Frontal cortex (tissue), 1 donor: ENCODE data around the gene TNFSF8. TPM values are rescaled to one million over a fixed set of nuclear protein-coding genes. Genes with fewer than 3 reads are reported as not detected.

ENCODE experiments used
- total RNA-seq: library from RNA; depleted of rRNA; stranded (reverse); fragments of >200 nt; gene quantifications from one replicate; pipeline ENCODE4 v1.2.3, GENCODE V29; 2014

The TNFSF8 gene
- total RNA-seq, 1 donor from 2014 or later, result under 0.01 TPM

Other genes starting within 250 kb of the TNFSF8 start
- not detected for gene TEX48, start 248.4 kb downstream of the TNFSF8 start, total RNA-seq
- gene TNFSF15, start 124.6 kb downstream of the TNFSF8 start, total RNA-seq, result under 0.01 TPM
- gene TNC, start 187.6 kb upstream of the TNFSF8 start, total RNA-seq, result 39.9 TPM